H1 (cell line): Measurements from ENCODE around the gene WNT11. TPM values are rescaled to one million over a fixed set of nuclear protein-coding genes. Genes with fewer than 3 reads are reported as not detected.
A peak's percentile ranks its signal among the peaks of the same experiment; 100 is the strongest.

Experiments used
- CTCF ChIA-PET: fragments of 300-600 bp; sonication (Branson Sonifier 250); formaldehyde crosslinking; loops from one replicate; lab custom pipeline; 2021; ENCODE audit not compliant: partially characterized antibody; lab: Charles Lee
- POLR2A ChIA-PET: fragments of 300-600 bp; sonication (Branson Sonifier 250); formaldehyde crosslinking; loops from one replicate; lab custom pipeline; 2021; ENCODE audit warnings: inconsistent platforms; ENCODE audit not compliant: partially characterized antibody; lab: Charles Lee
- DNase-seq, 2 experiments: peaks; one replicate each; pipeline versions ENCODE4 v3.0.0 to v3.0.0-alpha.2; 2010 to 2022; ENCODE audit warnings: low spot score in 2 of 2, low read depth in 1 of 2, mixed read lengths in 1 of 2
- FAIRE-seq: peaks from 2 replicates; lab custom pipeline; 2011; peaks lifted over from hg19 to GRCh38; lab: Jason Lieb, UNC
- H2AFZ ChIP-seq: 2 replicates; pipeline ENCODE4 v1.8.1; 2012; ENCODE audit warnings: low read length, inconsistent platforms
- H2AK5ac ChIP-seq: 2 replicates; pipeline ENCODE4 v1.6.1; 2013; ENCODE audit warnings: low read depth, low read length
- H2BK120ac ChIP-seq: replicated peaks from 2 replicates; pipeline ENCODE3; 2013; ENCODE audit warnings: low read depth, low read length, inconsistent platforms
- H2BK12ac ChIP-seq: 2 replicates; pipeline ENCODE4 v1.6.1; 2013; ENCODE audit warnings: low read depth, low read length
- H2BK15ac ChIP-seq: 2 replicates; pipeline ENCODE4 v1.6.1; 2013; ENCODE audit warnings: low read length
- H2BK20ac ChIP-seq: 2 replicates; pipeline ENCODE4 v1.6.1; 2013; ENCODE audit warnings: low read length
- H2BK5ac ChIP-seq: 2 replicates; pipeline ENCODE4 v1.6.1; 2013; ENCODE audit warnings: low read depth, low read length
- H3K14ac ChIP-seq: 2 replicates; pipeline ENCODE4 v1.6.1; 2013; ENCODE audit warnings: inconsistent platforms; ENCODE audit not compliant: insufficient read length
- H3K18ac ChIP-seq: 2 replicates; pipeline ENCODE4 v1.6.1; 2013; ENCODE audit warnings: low read length; ENCODE audit errors: extremely low read depth
- H3K23ac ChIP-seq: 2 replicates; pipeline ENCODE4 v1.6.1; 2013; ENCODE audit warnings: inconsistent platforms; ENCODE audit not compliant: insufficient read length
- H3K23me2 ChIP-seq: 2 replicates; pipeline ENCODE4 v1.6.1; 2013; ENCODE audit warnings: low read depth, low read length
- H3K27ac ChIP-seq: 2 replicates; pipeline ENCODE4 v1.6.1; 2011; ENCODE audit warnings: low read depth, low read length, inconsistent platforms
- H3K27me3 ChIP-seq, 4 experiments: replicated peaks in 1 of 4; 1 replicate in 1 of 4; 2 replicates in 3 of 4; pipeline versions ENCODE4 v1.6.1 to v1.8.1; 2011 to 2013; ENCODE audit warnings: low read length in 3 of 4, mild to moderate bottlenecking in 3 of 4, inconsistent platforms in 2 of 4, mixed read lengths in 2 of 4, moderate library complexity in 1 of 4; ENCODE audit not compliant: control insufficient read depth in 3 of 4, insufficient read depth in 3 of 4; ENCODE audit errors: extremely low read depth in 1 of 4
- H3K36me3 ChIP-seq, 4 experiments: 2 replicates each; pipeline versions ENCODE4 v1.6.1 to v1.8.1; 2011 to 2013; ENCODE audit warnings: mild to moderate bottlenecking in 4 of 4, low read length in 3 of 4, moderate library complexity in 2 of 4, control low read depth in 1 of 4, inconsistent platforms in 1 of 4; ENCODE audit not compliant: insufficient read depth in 4 of 4, control insufficient read depth in 2 of 4
- H3K4ac ChIP-seq: replicated peaks from 2 replicates; pipeline ENCODE3; 2013; ENCODE audit warnings: low read length, low read depth, mixed read lengths, inconsistent platforms; ENCODE audit not compliant: insufficient read length
- H3K4me1 ChIP-seq, 4 experiments: replicated peaks in 1 of 4; 1 replicate in 1 of 4; 2 replicates in 3 of 4; pipeline versions ENCODE4 v1.6.1 to v1.8.1; 2011 to 2013; ENCODE audit warnings: low read length in 3 of 4, inconsistent platforms in 2 of 4, mixed read lengths in 1 of 4; ENCODE audit not compliant: insufficient read depth in 4 of 4, control insufficient read depth in 3 of 4
- H3K4me2 ChIP-seq, 2 experiments: 2 replicates each; pipeline versions ENCODE4 v1.6.1 to v1.8.1; 2011 to 2013; ENCODE audit warnings: low read depth in 2 of 2, low read length in 2 of 2, control low read depth in 1 of 2, inconsistent platforms in 1 of 2, mild to moderate bottlenecking in 1 of 2; ENCODE audit not compliant: insufficient read depth in 1 of 2
- H3K4me3 ChIP-seq, 4 experiments: fragments of 200-600, 300-600 bp in 1 of 4; sonication (generic), shearing (Covaris generic), sonication (Bioruptor Twin) in 1 of 4; 2 replicates each; pipeline versions ENCODE4 v1.5.1 to v1.8.1; 2011 to 2016; ENCODE audit warnings: low read length in 4 of 4, low read depth in 3 of 4, control low read depth in 2 of 4, inconsistent platforms in 2 of 4, mild to moderate bottlenecking in 2 of 4, mixed read lengths in 1 of 4, moderate library complexity in 1 of 4; ENCODE audit not compliant: insufficient read depth in 2 of 4; ENCODE audit errors: extremely low read depth in 1 of 4
- H3K56ac ChIP-seq: replicated peaks from 2 replicates; pipeline ENCODE3; 2013; ENCODE audit warnings: low read depth, mild to moderate bottlenecking, mixed read lengths, low read length, inconsistent platforms; ENCODE audit not compliant: insufficient read length
- H3K79me1 ChIP-seq: 2 replicates; pipeline ENCODE4 v1.6.1; 2013; ENCODE audit warnings: low read depth, low read length, control low read depth
- H3K79me2 ChIP-seq, 2 experiments: 2 replicates each; pipeline versions ENCODE4 v1.6.1 to v1.8.1; 2012 to 2013; ENCODE audit warnings: low read length in 2 of 2, mild to moderate bottlenecking in 2 of 2, inconsistent platforms in 1 of 2; ENCODE audit not compliant: insufficient read depth in 2 of 2, control insufficient read depth in 1 of 2
- H3K9ac ChIP-seq, 4 experiments: replicated peaks in 1 of 4; 1 replicate in 1 of 4; 2 replicates in 3 of 4; pipeline versions ENCODE4 v1.6.1 to v1.8.1; 2011 to 2013; ENCODE audit warnings: low read depth in 3 of 4, low read length in 3 of 4, control low read depth in 2 of 4, mild to moderate bottlenecking in 2 of 4, moderate library complexity in 2 of 4, inconsistent platforms in 1 of 4; ENCODE audit errors: extremely low read depth in 1 of 4
- H3K9me3 ChIP-seq, 2 experiments: 2 replicates each; pipeline versions ENCODE4 v1.6.1 to v1.8.1; 2012 to 2013; ENCODE audit warnings: mild to moderate bottlenecking in 2 of 2, moderate library complexity in 2 of 2, control low read depth in 1 of 2, inconsistent platforms in 1 of 2, low read depth in 1 of 2, low read length in 1 of 2, mixed read lengths in 1 of 2; ENCODE audit not compliant: insufficient read depth in 2 of 2
- H4K20me1 ChIP-seq, 2 experiments: replicated peaks in 1 of 2; 2 replicates each; pipeline versions ENCODE3 to v1.8.1; 2011 to 2013; ENCODE audit warnings: inconsistent platforms in 2 of 2, low read length in 2 of 2, mild to moderate bottlenecking in 1 of 2; ENCODE audit not compliant: insufficient read depth in 2 of 2, control insufficient read depth in 1 of 2
- H4K5ac ChIP-seq: 2 replicates; pipeline ENCODE4 v1.6.1; 2013; ENCODE audit warnings: low read length, low read depth, mixed read lengths, inconsistent platforms; ENCODE audit not compliant: insufficient read length
- H4K8ac ChIP-seq: 2 replicates; pipeline ENCODE4 v1.8.0; 2013; ENCODE audit warnings: mild to moderate bottlenecking, moderate library complexity, low read length, inconsistent platforms; ENCODE audit not compliant: insufficient read depth; ENCODE audit errors: extremely low read depth
- H4K91ac ChIP-seq: replicated peaks from 2 replicates; pipeline ENCODE3; 2013; ENCODE audit warnings: low read length, mixed read lengths, inconsistent platforms; ENCODE audit not compliant: insufficient read length
- BACH1 ChIP-seq: IDR thresholded peaks from 2 replicates; pipeline ENCODE4 v1.6.1; 2012; ENCODE audit warnings: low read length, improper control_type of control experiment
- BRCA1 ChIP-seq: IDR thresholded peaks from 2 replicates; pipeline ENCODE4 v1.6.1; 2012; ENCODE audit warnings: low read depth, low read length, improper control_type of control experiment
- CHD1 ChIP-seq: IDR thresholded peaks from 2 replicates; pipeline ENCODE4 v1.6.1; 2012; ENCODE audit warnings: low read depth, low read length, improper control_type of control experiment
- NRF1 ChIP-seq: IDR thresholded peaks from 2 replicates; pipeline ENCODE4 v1.6.1; 2011; ENCODE audit warnings: mild to moderate bottlenecking, low read depth, low read length, improper control_type of control experiment
- SP2 ChIP-seq: IDR thresholded peaks from 2 replicates; pipeline ENCODE4 v1.6.1; 2012; ENCODE audit warnings: mild to moderate bottlenecking, low read length, inconsistent platforms
- TAF1 ChIP-seq: IDR thresholded peaks from 2 replicates; pipeline ENCODE4 v1.6.1; 2011; ENCODE audit warnings: mild to moderate bottlenecking, low read depth, low read length
- WGBS, 2 experiments: shearing (Covaris generic) in 1 of 2; methylation state at CpG; one replicate each; pipeline versions ENCODE4 v1.1.6 to v1.1.7; 2013 to 2015; ENCODE audit warnings: low lambda C conversion rate in 2 of 2, mixed read lengths in 2 of 2, inconsistent platforms in 1 of 2, low coverage in 1 of 2, missing lambda C conversion rate in 1 of 2; ENCODE audit not compliant: insufficient replicate concordance in 2 of 2, insufficient coverage in 1 of 2, insufficient read length in 1 of 2; ENCODE audit errors: extremely low coverage in 1 of 2, missing lambda C conversion rate in 1 of 2; 5-methylcytosine and 5-hydroxymethylcytosine counted together
- polyA plus RNA-seq, 7 experiments: library from polyadenylated mRNA; depleted of rRNA in 3 of 7; stranded (reverse) in 5 of 7; unstranded in 2 of 7; fragments of >200 nt in 5 of 7; fragments of 200-250 nt in 2 of 7; gene quantifications; 1 replicate in 5 of 7; 2 replicates in 1 of 7; 4 replicates in 1 of 7; pipeline versions ENCODE4 v1.2.1 to v1.2.3, GENCODE V29; 2011 to 2013; ENCODE audit warnings: missing spikeins in 2 of 7, mixed read lengths in 2 of 7
- total RNA-seq: library from RNA; stranded (reverse); fragmentation: NEBNext Ultra II Directional; extraction: Animal tissue kit (Norgen Biotek cat#: 25700); gene quantifications from 2 replicates; pipeline ENCODE4 v1.2.1, GENCODE V29; 2021
- TF ChIP-seq, protein P1 (sequence below): IDR thresholded peaks from 2 replicates; pipeline ENCODE4 v1.6.1; 2012; ENCODE audit warnings: low read length, inconsistent platforms
- TF ChIP-seq, protein P2 (sequence below): IDR thresholded peaks from 2 replicates; pipeline ENCODE4 v1.6.1; 2012; ENCODE audit warnings: inconsistent platforms

The WNT11 gene
- total and polyA plus RNA-seq, 2 of the 8 experiments (the other 6 are each of a cell fraction or from before 2014, with no cell fraction given) = 0.11 to 0.45 TPM

DNA sequence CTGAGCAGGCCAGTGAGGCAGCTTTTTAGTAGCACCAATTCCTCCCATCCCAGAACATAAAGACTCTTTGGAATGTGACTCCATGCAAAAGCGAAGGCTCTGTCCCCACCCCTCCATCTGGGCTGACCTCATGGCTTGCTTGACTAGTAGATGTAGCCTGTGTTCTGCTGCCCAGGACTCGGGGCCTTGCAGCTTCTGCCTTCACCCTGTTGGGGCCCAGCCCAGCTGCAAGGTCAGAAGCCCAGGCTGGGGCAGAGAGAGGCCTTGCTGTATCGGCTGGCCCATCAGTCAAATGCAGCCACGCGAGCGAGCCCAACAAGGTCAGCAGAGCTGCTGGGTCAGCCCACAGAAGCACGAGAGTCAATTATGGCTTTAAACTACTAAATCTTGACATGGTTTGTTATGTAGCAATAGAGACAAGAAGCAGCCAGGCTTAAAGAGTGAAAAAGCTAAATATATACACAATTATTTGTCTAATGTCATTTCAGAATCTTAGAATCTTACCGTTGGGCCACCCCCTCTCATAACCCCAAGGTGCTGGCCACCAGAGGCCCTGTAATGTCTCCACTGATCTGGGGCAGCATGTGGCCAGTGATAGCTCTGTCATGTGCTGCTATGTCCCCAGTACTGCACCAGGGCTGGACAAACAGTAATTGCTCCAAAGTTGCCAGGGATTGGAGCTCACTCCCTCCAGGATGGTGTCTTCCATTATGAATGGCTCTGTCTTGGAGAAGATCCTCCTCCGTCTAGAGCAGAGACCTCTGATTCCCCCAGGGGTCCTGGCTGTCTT lies 10.4 kb upstream of the WNT11 start:
- Histone ChIP-seq H3K4ac (no peak overlapping the region), H3K4me3 (no peak overlapping the region), H3K23ac (no peak overlapping the region), H3K79me1 (no peaks in the 10 kb centered on the region), H3K36me3 (no peaks in the 10 kb centered on the region), H4K8ac (peak overlapping the region; percentile 35; the same call in 1 of the 2 replicates), H2BK20ac (no peak overlapping the region), H2BK12ac (no peak overlapping the region), H3K9me3 (no peaks in the 10 kb centered on the region), H3K79me2 (no peaks in the 10 kb centered on the region), H3K14ac (no peak overlapping the region), H3K27ac (no peak overlapping the region), H2BK5ac (no peak overlapping the region), H3K4me2 (no peak overlapping the region), H2BK15ac (no peak overlapping the region), H4K5ac (no peak overlapping the region), H4K91ac (no peak overlapping the region), H3K4me1 (peaks cover 0 to 15% (median under 1%) of the 10 kb centered on the region in 4 experiments; a peak in 4 of 7 replicates), H3K18ac (no peak overlapping the region), H2BK120ac (no peak overlapping the region), H3K23me2 (no peaks in the 10 kb centered on the region), H4K20me1 (peaks cover 0 to 2% of the 10 kb centered on the region in 2 experiments), H3K27me3 (peaks cover 4 to 18% (median 11%) of the 10 kb centered on the region in 4 experiments), H3K9ac (no peak overlapping the region), H2AFZ (no peak overlapping the region), H2AK5ac (no peak overlapping the region), H3K56ac (no peak overlapping the region)
- ChIA-PET CTCF (interaction anchor here (0.6 to 6.8 kb wide), 10 partner anchors 8 to 102 kb away, joined by 3 to 45 read pairs (median 4); no protein-coding TSS in a partner anchor), POLR2A (interaction anchor here (1.0 kb wide), 1 partner anchor 18 kb away, joined by 4 read pairs; no protein-coding TSS in a partner anchor)
- FAIRE-seq = no peak
- TF ChIP-seq, protein P1, sequence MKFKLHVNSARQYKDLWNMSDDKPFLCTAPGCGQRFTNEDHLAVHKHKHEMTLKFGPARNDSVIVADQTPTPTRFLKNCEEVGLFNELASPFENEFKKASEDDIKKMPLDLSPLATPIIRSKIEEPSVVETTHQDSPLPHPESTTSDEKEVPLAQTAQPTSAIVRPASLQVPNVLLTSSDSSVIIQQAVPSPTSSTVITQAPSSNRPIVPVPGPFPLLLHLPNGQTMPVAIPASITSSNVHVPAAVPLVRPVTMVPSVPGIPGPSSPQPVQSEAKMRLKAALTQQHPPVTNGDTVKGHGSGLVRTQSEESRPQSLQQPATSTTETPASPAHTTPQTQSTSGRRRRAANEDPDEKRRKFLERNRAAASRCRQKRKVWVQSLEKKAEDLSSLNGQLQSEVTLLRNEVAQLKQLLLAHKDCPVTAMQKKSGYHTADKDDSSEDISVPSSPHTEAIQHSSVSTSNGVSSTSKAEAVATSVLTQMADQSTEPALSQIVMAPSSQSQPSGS = no peak
- TF ChIP-seq BRCA1 (no peak), BACH1 (no peak), CHD1 (no peak), NRF1 (no peak), TAF1 (no peak), SP2 (no peak)
- TF ChIP-seq, protein P2, sequence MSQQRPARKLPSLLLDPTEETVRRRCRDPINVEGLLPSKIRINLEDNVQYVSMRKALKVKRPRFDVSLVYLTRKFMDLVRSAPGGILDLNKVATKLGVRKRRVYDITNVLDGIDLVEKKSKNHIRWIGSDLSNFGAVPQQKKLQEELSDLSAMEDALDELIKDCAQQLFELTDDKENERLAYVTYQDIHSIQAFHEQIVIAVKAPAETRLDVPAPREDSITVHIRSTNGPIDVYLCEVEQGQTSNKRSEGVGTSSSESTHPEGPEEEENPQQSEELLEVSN = no peak
- 84% methylated on average over 9 of the region's 9 CpGs; no CpG with 5 or more reads in 1 of the 2 experiments for WGBS, 2 experiments
- no peak for DNase-seq
